ENCODE data around the gene HDAC7. TPM values are rescaled to one million over a fixed set of nuclear protein-coding genes. Genes with fewer than 3 reads are reported as not detected.

The HDAC7 gene
- total RNA-seq, 1 experiment from 2014 or later = 44.2 TPM

GRCh38 chr12:47789141-47789540 is 30.6 kb downstream of the HDAC7 start:
- no peaks in the 10 kb centered on the region for H3K9me2 ChIP-seq (replicated peaks; ENCODE audit: low read length)
- peaks cover 74% of the 10 kb centered on the region for H3K36me3 ChIP-seq (ENCODE audit: low read depth, low read length)
- H3K4me2 ChIP-seq (ENCODE audit: low read length) = no peak overlapping the region
- no peak overlapping the region for H2AFZ ChIP-seq (ENCODE audit: low read length)
- H3F3A ChIP-seq (ENCODE audit: low read length, unreplicated experiment) = no peaks in the 10 kb centered on the region
- ChIA-PET POLR2A (ENCODE audit: unreplicated experiment) (no interaction called here), CTCF (interaction anchor here (0.9 to 1.1 kb wide), 2 partner anchors 49 to 50 kb away, joined by 3 to 5 read pairs; no protein-coding TSS in a partner anchor)
- DNase-seq (no peak), ATAC-seq (no peak)
- TF ChIP-seq EZH2 (IDR thresholded peaks at IDR 0.05; ENCODE audit: low read length, unreplicated experiment) (no peak), CTCF (conservative IDR thresholded peaks at IDR 0.05; ENCODE audit: low read depth, low read length) (no peak), EZH2phosphoT487 (IDR thresholded peaks at IDR 0.05; ENCODE audit: borderline replicate concordance, low read length) (no peak)
- intact Hi-C loops (cut with micrococcal nuclease) = no loop called here
- no peaks in the 10 kb centered on the region for H3K79me2 ChIP-seq (ENCODE audit: low read length)
- no peaks in the 10 kb centered on the region for H3K9me3 ChIP-seq (ENCODE audit: low read length)
- no peak overlapping the region for H3K9ac ChIP-seq (ENCODE audit: low read length)
- no peaks in the 10 kb centered on the region for H3K27me3 ChIP-seq (ENCODE audit: low read length)
- no peak overlapping the region for H3K4me3 ChIP-seq (ENCODE audit: low read length)
- H3K4me1 ChIP-seq (ENCODE audit: insufficient read depth, low read length) = no peaks in the 10 kb centered on the region
- BruUV-seq (replicated peaks) = no TSS peak
- no peaks in the 10 kb centered on the region for H4K20me1 ChIP-seq (ENCODE audit: low read length)
- H3K27ac ChIP-seq (ENCODE audit: low read length) = no peak overlapping the region

- no peaks in the 10 kb centered on the region for H3F3A ChIP-seq (ENCODE audit: low read length, unreplicated experiment)
- TF ChIP-seq EZH2 (IDR thresholded peaks at IDR 0.05; ENCODE audit: low read length, unreplicated experiment) = no peak
- TF ChIP-seq EZH2phosphoT487 (IDR thresholded peaks at IDR 0.05; ENCODE audit: borderline replicate concordance, low read length) = no peak
- TF ChIP-seq CTCF (conservative IDR thresholded peaks at IDR 0.05; ENCODE audit: low read depth, low read length) = no peak
- ATAC-seq (no peak), DNase-seq (no peak)
- H3K27me3 ChIP-seq (ENCODE audit: low read length) = no peaks in the 10 kb centered on the region
- no peaks in the 10 kb centered on the region for H3K4me1 ChIP-seq (ENCODE audit: insufficient read depth, low read length)
- H3K79me2 ChIP-seq (ENCODE audit: low read length) = no peaks in the 10 kb centered on the region
- H3K4me3 ChIP-seq (ENCODE audit: low read length) = no peak overlapping the region
- CTCF ChIA-PET = no interaction called here
- no peaks in the 10 kb centered on the region for H4K20me1 ChIP-seq (ENCODE audit: low read length)
- no peak overlapping the region for H3K4me2 ChIP-seq (ENCODE audit: low read length)
- intact Hi-C loops (cut with micrococcal nuclease) = no loop called here
- H3K9me2 ChIP-seq (replicated peaks; ENCODE audit: low read length) = no peaks in the 10 kb centered on the region
- H3K27ac ChIP-seq (ENCODE audit: low read length) = no peak overlapping the region
- no peaks in the 10 kb centered on the region for H3K9me3 ChIP-seq (ENCODE audit: low read length)
- no TSS peak for BruUV-seq (replicated peaks)
- H2AFZ ChIP-seq (ENCODE audit: low read length) = no peak overlapping the region
- H3K9ac ChIP-seq (ENCODE audit: low read length) = no peak overlapping the region
- POLR2A ChIA-PET (ENCODE audit: unreplicated experiment) = no interaction called here
- H3K36me3 ChIP-seq (ENCODE audit: low read depth, low read length) = peaks cover 71% of the 10 kb centered on the region
Observed at GRCh38 chr12:47787596-47788319, 31.9 kb downstream of the HDAC7 start.

GRCh38 chr12:47786662-47787280 is 32.9 kb downstream of the HDAC7 start:
- Histone ChIP-seq H3K27ac (ENCODE audit: low read length) (no peak overlapping the region), H3K4me1 (ENCODE audit: insufficient read depth, low read length) (no peaks in the 10 kb centered on the region), H3K9me3 (ENCODE audit: low read length) (no peaks in the 10 kb centered on the region), H3K27me3 (ENCODE audit: low read length) (no peaks in the 10 kb centered on the region), H4K20me1 (ENCODE audit: low read length) (no peaks in the 10 kb centered on the region), H3F3A (ENCODE audit: low read length, unreplicated experiment) (no peaks in the 10 kb centered on the region), H3K9me2 (replicated peaks; ENCODE audit: low read length) (no peaks in the 10 kb centered on the region), H2AFZ (ENCODE audit: low read length) (no peak overlapping the region), H3K36me3 (ENCODE audit: low read depth, low read length) (peaks cover 65% of the 10 kb centered on the region), H3K4me2 (ENCODE audit: low read length) (no peak overlapping the region), H3K79me2 (ENCODE audit: low read length) (no peaks in the 10 kb centered on the region), H3K9ac (ENCODE audit: low read length) (no peak overlapping the region), H3K4me3 (ENCODE audit: low read length) (no peak overlapping the region)
- ATAC-seq (no peak), DNase-seq (no peak)
- no peak for TF ChIP-seq EZH2 (IDR thresholded peaks at IDR 0.05; ENCODE audit: low read length, unreplicated experiment)
- no peak for TF ChIP-seq EZH2phosphoT487 (IDR thresholded peaks at IDR 0.05; ENCODE audit: borderline replicate concordance, low read length)
- TF ChIP-seq CTCF (conservative IDR thresholded peaks at IDR 0.05; ENCODE audit: low read depth, low read length) = no peak
- intact Hi-C loops (cut with micrococcal nuclease) = no loop called here
- POLR2A ChIA-PET (ENCODE audit: unreplicated experiment) = no interaction called here
- CTCF ChIA-PET = no interaction called here
- no TSS peak for BruUV-seq (replicated peaks)

All from PC-3 (cell line).